Motor neuron (in vitro differentiated cells): ENCODE measurements around the gene POLRMT. TPM values are rescaled to one million over a fixed set of nuclear protein-coding genes. Genes with fewer than 3 reads are reported as not detected.

ENCODE experiments used
- ATAC-seq, 8 experiments: fragments of 200-7000 bp; cut with Tn5 transposase; replicated peaks in 6 of 8; 2 replicates each; pipeline ENCODE4 v1.8.0; 2021; ENCODE audit warnings: mild to moderate bottlenecking in 8 of 8, moderate library complexity in 8 of 8
- H3K27ac ChIP-seq, 2 donors: fragments of 250-450 bp; sonication (Bioruptor Pico); 2 replicates each; pipeline ENCODE4 v1.9.0; 2021; ENCODE audit warnings: antibody characterized with exemption in 2 of 2, mild to moderate bottlenecking in 2 of 2, moderate library complexity in 1 of 2
- H3K4me1 ChIP-seq, 2 donors: fragments of 250-450 bp; sonication (Bioruptor Pico); replicated peaks in 1 of 2; 2 replicates each; pipeline ENCODE4 v1.6.1; 2021; ENCODE audit warnings: antibody characterized with exemption in 2 of 2, mild to moderate bottlenecking in 2 of 2, moderate library complexity in 1 of 2
- H3K4me3 ChIP-seq, 5 donors: fragments of 250-450 bp; sonication (Bioruptor Pico); 2 replicates each; pipeline ENCODE4 v1.9.0; 2021; ENCODE audit warnings: antibody characterized with exemption in 5 of 5, mild to moderate bottlenecking in 5 of 5, moderate library complexity in 4 of 5
- WGBS, 10 experiments: fragments of 450-650 bp; shearing (Covaris generic); methylation state at CpG; one replicate each; pipeline ENCODE4 v1.0.0; 2022; 5-methylcytosine and 5-hydroxymethylcytosine counted together
- in situ Hi-C, 9 experiments: fragments of 400-800 bp; cut with MboI; loops; one replicate each; pipeline ENCODE4 v1.15.0; 2021; ENCODE audit warnings: low sequenced_read_pairs in 9 of 9, low pct_unique_long_range_greater_than_20kb in 2 of 9; ENCODE audit not compliant: unreplicated experiment in 9 of 9
- total RNA-seq, 8 experiments: library from RNA; unstranded; fragments of 300-600 nt; gene quantifications; 2 replicates each; pipeline versions ENCODE4 v1.2.3 to v1.2.4, GENCODE V29; 2022

Gene POLRMT
- total RNA-seq, 8 experiments from 2014 or later = 18.3 to 56.9 (median 33.5) TPM

GRCh38 chr19:579111-579841 is 54.1 kb downstream of the POLRMT start:
- in situ Hi-C loops = loop anchor here in 2 of 9 experiments (25.0 kb wide), 1 partner anchor 158 kb away; no protein-coding TSS in a partner anchor
- peaks cover 12 to 18% of the 10 kb centered on the region in 2 donors for H3K4me1 ChIP-seq
- no peak for ATAC-seq
- WGBS, 10 experiments = 88 to 98% (median 96%) methylated on average over 9 to 22 of the region's 46 CpGs; no CpG with 5 or more reads in 7 of the 10 experiments
- no peak overlapping the region for H3K4me3 ChIP-seq
- no peak overlapping the region for H3K27ac ChIP-seq

DNA sequence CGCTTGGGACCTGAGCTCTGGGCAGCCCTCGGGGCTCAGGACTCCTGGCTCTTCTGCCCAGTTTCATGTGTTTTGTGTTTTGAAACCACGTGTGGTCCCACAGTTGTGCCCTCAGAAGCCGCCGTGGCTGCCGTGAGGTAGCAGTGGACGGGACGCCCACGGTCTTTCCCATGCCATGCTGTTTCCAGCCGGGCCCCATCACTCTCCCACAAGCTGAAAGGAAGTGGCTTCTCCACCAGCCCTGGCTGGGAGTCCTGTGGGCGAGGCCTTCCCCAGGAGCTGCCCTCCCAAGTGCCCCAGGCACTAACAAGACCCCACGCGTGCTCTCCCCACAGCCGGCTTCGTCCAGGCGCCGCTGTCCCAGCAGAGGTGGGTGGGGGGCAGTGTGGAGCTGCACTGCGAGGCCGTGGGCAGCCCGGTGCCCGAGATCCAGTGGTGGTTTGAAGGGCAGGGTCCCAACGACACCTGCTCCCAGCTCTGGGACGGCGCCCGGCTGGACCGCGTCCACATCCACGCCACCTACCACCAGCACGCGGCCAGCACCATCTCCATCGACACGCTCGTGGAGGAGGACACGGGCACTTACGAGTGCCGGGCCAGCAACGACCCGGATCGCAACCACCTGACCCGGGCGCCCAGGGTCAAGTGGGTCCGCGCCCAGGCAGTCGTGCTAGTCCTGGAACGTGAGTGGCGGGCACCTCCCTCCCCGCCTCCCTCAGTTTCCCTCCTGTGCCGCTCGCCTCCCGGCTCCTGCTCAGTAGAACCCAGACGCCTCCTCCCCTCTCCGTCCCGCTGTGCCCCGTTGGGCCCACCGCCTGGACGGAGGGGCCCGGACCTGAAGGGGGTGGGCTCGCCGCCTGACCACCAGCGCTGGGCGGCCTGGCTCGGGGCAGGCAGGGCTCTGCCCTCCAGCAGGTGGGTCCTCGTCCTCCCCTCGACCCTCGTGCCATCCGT is 55.6 kb downstream of the POLRMT start:
- no peak for ATAC-seq
- Histone ChIP-seq H3K4me3 (no peak overlapping the region), H3K4me1 (peaks cover 18 to 22% of the 10 kb centered on the region in 2 donors), H3K27ac (no peak overlapping the region)
- in situ Hi-C loops = loop anchor here in 2 of 9 experiments (25.0 kb wide), 1 partner anchor 160 kb away; no protein-coding TSS in a partner anchor
- 40 to 90% (median 81%) methylated on average over 1 to 4 of the region's 66 CpGs; no CpG with 5 or more reads in 7 of the 10 experiments for WGBS, 10 experiments

GRCh38 chr19:576768-577438 is 56.4 kb downstream of the POLRMT start:
- 82 to 100% methylated on average over 2 to 3 of the region's 28 CpGs; no CpG with 5 or more reads in 8 of the 10 experiments for WGBS, 10 experiments
- H3K4me1 ChIP-seq = peaks cover 18 to 22% of the 10 kb centered on the region in 2 donors
- in situ Hi-C loops = loop anchor here in 2 of 9 experiments (25.0 kb wide), 1 partner anchor 160 kb away; no protein-coding TSS in a partner anchor
- no peak overlapping the region for H3K4me3 ChIP-seq
- ATAC-seq = no peak
- H3K27ac ChIP-seq = no peak overlapping the region

DNA sequence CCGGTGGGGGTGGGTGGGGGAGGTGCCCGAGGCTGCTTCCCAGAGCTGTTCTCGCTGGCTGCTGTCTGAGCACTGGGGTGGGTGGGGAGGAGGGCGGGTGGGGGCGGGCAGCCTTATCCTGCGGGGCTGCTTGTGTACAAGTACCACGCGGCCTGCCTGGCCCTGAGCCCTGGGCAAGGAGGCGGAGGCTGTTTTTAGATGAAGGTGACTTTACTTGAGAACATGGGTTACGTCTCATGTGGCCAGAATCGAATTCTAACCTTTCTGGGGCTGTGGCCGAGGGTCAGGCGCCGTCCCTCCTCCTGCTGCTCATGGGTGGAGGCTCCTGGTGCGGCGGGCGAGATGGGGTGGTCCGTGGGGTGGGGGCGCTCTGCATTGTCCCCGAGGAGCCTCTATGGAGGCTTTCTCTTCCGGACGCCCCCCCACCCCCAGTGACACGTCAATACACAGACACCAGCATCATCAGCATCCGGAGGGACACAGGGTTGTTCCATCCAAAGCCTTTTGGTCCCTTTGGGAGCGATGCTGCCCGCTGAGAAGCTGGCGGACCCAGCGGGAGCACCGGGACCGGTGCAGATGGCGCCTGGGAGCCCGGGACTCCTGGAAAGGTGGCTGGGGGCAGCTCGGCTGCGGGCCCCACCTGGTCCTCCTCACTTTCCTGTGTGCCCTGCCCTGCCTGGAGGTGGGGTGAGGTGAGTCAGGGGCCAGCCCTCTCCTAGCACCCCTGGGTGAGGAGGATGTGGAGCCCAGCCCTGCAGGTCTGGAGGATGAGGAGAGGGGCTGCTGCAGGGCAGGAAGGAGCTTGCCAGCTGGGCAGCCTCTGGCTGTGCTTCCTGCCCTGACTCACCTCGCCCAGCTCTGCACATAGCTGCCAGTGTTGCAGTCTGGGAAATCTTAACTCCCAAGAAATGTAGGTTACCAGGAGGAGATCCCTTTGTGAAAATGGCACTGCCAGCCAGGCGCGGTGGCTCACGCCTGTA is 57.5 kb downstream of the POLRMT start:
- peak overlapping the region; percentile 74 to 94 (median 81) for H3K4me3 ChIP-seq

DNA sequence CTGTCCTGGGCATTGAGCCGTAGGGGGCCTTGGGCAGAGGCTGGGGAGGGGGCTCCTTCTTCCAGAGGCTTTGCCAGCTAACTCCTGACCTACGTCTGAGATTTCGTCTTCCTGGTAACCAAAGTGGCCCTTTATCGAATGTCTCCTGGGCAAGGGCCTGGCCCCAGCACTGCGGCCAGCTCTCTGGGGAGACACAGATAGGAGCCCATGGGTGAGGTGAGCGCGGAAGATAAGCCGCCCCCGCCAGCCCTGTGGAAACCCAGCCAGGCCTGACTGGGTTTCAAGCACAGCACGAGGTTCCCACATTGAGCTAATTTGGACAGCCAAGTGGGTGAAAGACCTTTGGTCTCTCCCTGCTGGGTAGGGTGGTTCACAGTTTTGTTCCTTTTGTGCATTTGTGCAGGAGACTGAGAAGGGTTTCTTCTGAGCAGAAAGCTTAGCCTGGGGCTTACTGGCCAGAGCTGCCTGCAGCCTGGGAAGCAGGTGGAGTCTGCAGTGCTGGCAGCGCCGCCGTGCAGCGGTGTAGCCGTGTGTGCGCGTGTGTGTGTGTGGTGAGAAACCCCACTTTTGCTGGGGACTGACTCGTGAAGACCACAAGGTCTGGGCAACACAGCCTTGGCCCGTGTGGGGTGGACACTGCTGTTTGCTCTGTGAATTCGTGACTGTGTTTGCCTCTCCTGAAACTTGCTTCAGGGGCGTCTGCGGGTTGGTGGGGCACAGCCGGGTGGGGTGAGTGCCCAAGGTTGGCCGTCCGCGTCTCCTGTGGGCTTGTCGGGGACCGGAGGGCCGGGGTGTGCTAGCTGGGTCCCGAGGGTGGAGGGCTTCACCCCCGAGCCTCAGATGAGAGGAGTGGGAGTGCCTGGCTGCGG is 58.4 kb downstream of the POLRMT start:
- peak overlapping the region; percentile 74 to 94 (median 81) for H3K4me3 ChIP-seq
- WGBS, 10 experiments = 0 to 47% (median 20%) methylated on average over 2 to 6 of the region's 32 CpGs; no CpG with 5 or more reads in 4 of the 10 experiments
- peak overlapping the region; percentile 11 to 24 for H3K27ac ChIP-seq
- in situ Hi-C loops = loop anchor here in 2 of 9 experiments (25.0 kb wide), 1 partner anchor 162 kb away; no protein-coding TSS in a partner anchor
- ATAC-seq = peak; percentile 8 to 58 (median 44)
- H3K4me1 ChIP-seq = peaks cover 22% of the 10 kb centered on the region in 2 donors

More for the DNA sequence above, 57.5 kb downstream of the POLRMT start:
- in situ Hi-C loops = loop anchor here in 2 of 9 experiments (25.0 kb wide), 1 partner anchor 161 kb away; no protein-coding TSS in a partner anchor
- Histone ChIP-seq H3K27ac (peak overlapping the region; percentile 28 to 40), H3K4me1 (peaks cover 22% of the 10 kb centered on the region in 2 donors)
- ATAC-seq = peak in 7 of 8 experiments; percentile 0 to 33 (median 22)
- WGBS, 10 experiments = 43 to 87% methylated on average over 3 of the region's 38 CpGs; no CpG with 5 or more reads in 8 of the 10 experiments

- Histone ChIP-seq H3K27ac (peak overlapping the region; percentile 81 to 87), H3K4me1 (peaks cover 22% of the 10 kb centered on the region in 2 donors), H3K4me3 (peak overlapping the region; percentile 74 to 94 (median 81))
- no peak for ATAC-seq
- in situ Hi-C loops = no loop called here
- WGBS, 10 experiments = 0% methylated on average over 1 to 8 of the region's 15 CpGs; no CpG with 5 or more reads in 3 of the 10 experiments
Measured at GRCh38 chr19:573519-573825, 59.9 kb downstream of the POLRMT start.

- in situ Hi-C loops = no loop called here
- 0 to 7% (median 0%) methylated on average over 1 to 5 of the region's 55 CpGs; no CpG with 5 or more reads in 5 of the 10 experiments for WGBS, 10 experiments
- peak; percentile 6 to 35 (median 14) for ATAC-seq
Measured at GRCh38 chr19:572743-573518, 60.4 kb downstream of the POLRMT start.

GRCh38 chr19:572140-572742 is 61.1 kb downstream of the POLRMT start, which contains the start of gene BSG:
Gene BSG, plus strand, starts transcription at chr19:572596. Its CDS starts 39 bp downstream, at chr19:572635.
- Histone ChIP-seq H3K4me1 (peaks cover 22% of the 10 kb centered on the region in 2 donors), H3K4me3 (peak within 1 kb of the TSS; percentile 74 to 94 (median 81)), H3K27ac (peak within 1 kb of the TSS; percentile 81 to 87)
- peak; percentile 67 to 83 (median 76) for ATAC-seq
- in situ Hi-C loops = no loop called here
- WGBS, 10 experiments = 0 to 1% (median 0%) methylated on average over 11 to 22 of the region's 79 CpGs; no CpG with 5 or more reads in 7 of the 10 experiments

More at GRCh38 chr19:572743-573518, 60.4 kb downstream of the POLRMT start:
- H3K4me3 ChIP-seq = peak overlapping the region; percentile 74 to 94 (median 81)
- H3K27ac ChIP-seq = peak overlapping the region; percentile 81 to 87
- peaks cover 22% of the 10 kb centered on the region in 2 donors for H3K4me1 ChIP-seq

- 0 to 8% (median 0%) methylated on average over 2 to 8 of the region's 14 CpGs; no CpG with 5 or more reads in 4 of the 10 experiments for WGBS, 10 experiments
- in situ Hi-C loops = no loop called here
- Histone ChIP-seq H3K27ac (peak overlapping the region in 1 of 2 donors; percentile 16), H3K4me3 (peak overlapping the region; percentile 74 to 94 (median 81)), H3K4me1 (peaks cover 19 to 22% of the 10 kb centered on the region in 2 donors)
- no peak for ATAC-seq
Measured at GRCh38 chr19:571566-571974, 61.8 kb downstream of the POLRMT start.
